Measurements from ENCODE around the gene GSK3A.

DNA sequence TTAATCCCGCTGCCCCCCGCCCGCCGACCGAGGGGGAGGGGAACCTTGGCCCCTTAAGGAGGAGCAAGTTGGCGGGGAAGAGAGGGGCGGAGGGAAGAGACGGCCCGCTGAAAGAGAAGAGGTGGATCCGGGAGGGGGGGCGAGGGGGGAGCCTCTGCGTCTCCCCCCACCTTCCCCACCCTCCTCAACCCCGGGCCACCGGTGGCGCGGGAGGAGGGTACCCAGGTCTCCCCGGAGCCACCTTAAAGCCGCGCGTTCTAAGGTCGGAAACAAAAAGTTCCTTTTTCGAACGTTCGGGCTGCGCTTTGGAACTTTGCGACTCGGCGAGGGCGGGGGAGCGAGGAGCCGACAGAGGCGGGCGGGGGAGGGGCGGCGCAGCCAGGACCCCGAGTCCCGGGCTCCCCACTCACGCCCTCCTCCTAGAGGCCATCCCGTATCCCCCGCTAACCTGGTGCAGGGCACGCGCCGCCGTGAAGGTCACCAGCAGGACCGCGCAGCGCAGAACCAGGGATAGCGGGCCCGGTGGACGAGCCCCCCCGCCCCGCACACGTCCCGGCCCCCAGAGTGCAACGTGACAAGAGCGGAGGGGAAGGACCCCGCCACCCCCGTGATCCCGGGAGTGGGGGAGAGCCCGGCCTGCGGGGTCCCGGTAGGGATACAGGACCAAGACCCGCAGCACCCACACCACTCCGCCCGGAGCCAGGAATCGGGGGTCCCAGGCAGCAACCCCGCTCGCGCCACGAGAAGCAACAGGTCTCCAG lies 11.9 kb upstream of the GSK3A start:
- TF ChIP-seq, protein P1, sequence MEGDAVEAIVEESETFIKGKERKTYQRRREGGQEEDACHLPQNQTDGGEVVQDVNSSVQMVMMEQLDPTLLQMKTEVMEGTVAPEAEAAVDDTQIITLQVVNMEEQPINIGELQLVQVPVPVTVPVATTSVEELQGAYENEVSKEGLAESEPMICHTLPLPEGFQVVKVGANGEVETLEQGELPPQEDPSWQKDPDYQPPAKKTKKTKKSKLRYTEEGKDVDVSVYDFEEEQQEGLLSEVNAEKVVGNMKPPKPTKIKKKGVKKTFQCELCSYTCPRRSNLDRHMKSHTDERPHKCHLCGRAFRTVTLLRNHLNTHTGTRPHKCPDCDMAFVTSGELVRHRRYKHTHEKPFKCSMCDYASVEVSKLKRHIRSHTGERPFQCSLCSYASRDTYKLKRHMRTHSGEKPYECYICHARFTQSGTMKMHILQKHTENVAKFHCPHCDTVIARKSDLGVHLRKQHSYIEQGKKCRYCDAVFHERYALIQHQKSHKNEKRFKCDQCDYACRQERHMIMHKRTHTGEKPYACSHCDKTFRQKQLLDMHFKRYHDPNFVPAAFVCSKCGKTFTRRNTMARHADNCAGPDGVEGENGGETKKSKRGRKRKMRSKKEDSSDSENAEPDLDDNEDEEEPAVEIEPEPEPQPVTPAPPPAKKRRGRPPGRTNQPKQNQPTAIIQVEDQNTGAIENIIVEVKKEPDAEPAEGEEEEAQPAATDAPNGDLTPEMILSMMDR (conservative IDR thresholded peaks at IDR 0.05; ENCODE audit: low read depth in 2 of 2) = 0 out of 4 replicates have a peak, but pooled peaks of 1 of the 2 experiments have one; percentile 10
- TF ChIP-seq STAT1 (IDR thresholded peaks at IDR 0.05; ENCODE audit: unreplicated experiment) (no peak), EZH2phosphoT487 (IDR thresholded peaks at IDR 0.05; ENCODE audit: unreplicated experiment) (no peak), EZH2 (IDR thresholded peaks at IDR 0.05; ENCODE audit: low read depth, unreplicated experiment) (no peak), POLR2AphosphoS5 (IDR thresholded peaks at IDR 0.05; ENCODE audit: low read depth) (no peak), JUNB (IDR thresholded peaks at IDR 0.05; ENCODE audit: unreplicated experiment) (no peak)
